ENCODE results near the gene OR4D9. TPM values are rescaled to one million over a fixed set of nuclear protein-coding genes. Genes with fewer than 3 reads are reported as not detected.

OR4D9 gene
- total and polyA plus RNA-seq, 10 of the 15 experiments (the other 5 are each of a cell fraction or from before 2014, with no cell fraction given): not detected

DNA sequence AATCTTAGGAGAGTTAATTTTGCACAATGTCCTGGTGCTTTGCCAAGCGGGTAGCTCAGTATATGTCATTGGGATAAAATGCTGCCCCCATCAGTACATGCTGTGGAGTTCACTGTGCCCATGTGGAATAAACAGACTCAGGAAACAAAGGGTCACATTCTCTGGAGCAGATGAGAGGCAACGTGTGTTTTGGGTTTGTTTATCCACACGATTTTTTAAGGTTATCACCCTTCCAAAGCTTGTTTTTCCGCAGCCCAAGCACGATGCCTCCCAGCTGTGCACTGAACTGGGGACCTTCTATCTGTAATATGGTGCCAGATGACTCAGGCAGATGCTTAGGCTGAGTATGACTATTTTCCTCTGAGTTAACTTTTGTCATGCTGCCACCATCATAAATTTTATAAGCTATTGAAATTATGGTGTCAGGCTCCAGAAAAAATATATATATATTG is 48.1 kb upstream of the OR4D9 start:
- DNase-seq (ENCODE audit: low read depth, low spot score) (no peak), FAIRE-seq (no peak), ATAC-seq (no peak)
- Histone ChIP-seq H3K4me1 (ENCODE audit: control insufficient read depth, insufficient read depth, low read length) (no peaks in the 10 kb centered on the region), H3K27me3 (replicated peaks in 1 of 2; ENCODE audit: control insufficient read depth in 2 of 2, insufficient read depth in 2 of 2, low read length in 1 of 2) (no peaks in the 10 kb centered on the region), H3K9me3 (replicated peaks; ENCODE audit: control insufficient read depth, insufficient read depth, low read length) (no peaks in the 10 kb centered on the region), H3K9ac (ENCODE audit: control insufficient read depth, insufficient read depth, low read length) (no peak overlapping the region), H3K79me2 (ENCODE audit: control insufficient read depth, insufficient read depth, low read length) (no peaks in the 10 kb centered on the region), H3K27ac (ENCODE audit: control insufficient read depth, insufficient read depth) (no peak overlapping the region), H3K4me3 (no peak overlapping the region), H3K36me3 (ENCODE audit: control insufficient read depth in 2 of 2, insufficient read depth in 2 of 2, low read length in 1 of 2) (no peaks in the 10 kb centered on the region), H4K20me1 (ENCODE audit: control insufficient read depth, insufficient read depth) (no peaks in the 10 kb centered on the region), H3K4me2 (ENCODE audit: control insufficient read depth, insufficient read depth) (no peak overlapping the region), H2AFZ (ENCODE audit: control insufficient read depth, low read depth, low read length) (no peak overlapping the region)
- ChIA-PET CTCF (interaction anchor here (1.2 kb wide), 1 partner anchor 64 kb away, joined by 3 read pairs; no protein-coding TSS in a partner anchor), SMC1A (ENCODE audit: uncharacterized antibody, unreplicated experiment) (no interaction called here), POLR2A (no interaction called here), RAD21 (ENCODE audit: unreplicated experiment) (no interaction called here)
- 32% methylated on average over 5 of the region's 5 CpGs for WGBS (ENCODE audit: insufficient coverage, insufficient replicate concordance, low lambda C conversion rate, missing lambda C conversion rate)
- BruUV-seq (replicated peaks): no TSS peak
- intact Hi-C loops (cut with micrococcal nuclease; ENCODE audit: unreplicated experiment) (no loop called here), in situ Hi-C loops (cut with MboI) (no loop called here)
- TF ChIP-seq SMARCA5 (IDR thresholded peaks at IDR 0.05) (no peak), SIX5 (IDR thresholded peaks at IDR 0.05; ENCODE audit: low read depth, low read length, severe bottlenecking) (no peak), CBX3 (IDR thresholded peaks at IDR 0.05; ENCODE audit: borderline replicate concordance, low read depth) (no peak)
- TF ChIP-seq, protein P1, sequence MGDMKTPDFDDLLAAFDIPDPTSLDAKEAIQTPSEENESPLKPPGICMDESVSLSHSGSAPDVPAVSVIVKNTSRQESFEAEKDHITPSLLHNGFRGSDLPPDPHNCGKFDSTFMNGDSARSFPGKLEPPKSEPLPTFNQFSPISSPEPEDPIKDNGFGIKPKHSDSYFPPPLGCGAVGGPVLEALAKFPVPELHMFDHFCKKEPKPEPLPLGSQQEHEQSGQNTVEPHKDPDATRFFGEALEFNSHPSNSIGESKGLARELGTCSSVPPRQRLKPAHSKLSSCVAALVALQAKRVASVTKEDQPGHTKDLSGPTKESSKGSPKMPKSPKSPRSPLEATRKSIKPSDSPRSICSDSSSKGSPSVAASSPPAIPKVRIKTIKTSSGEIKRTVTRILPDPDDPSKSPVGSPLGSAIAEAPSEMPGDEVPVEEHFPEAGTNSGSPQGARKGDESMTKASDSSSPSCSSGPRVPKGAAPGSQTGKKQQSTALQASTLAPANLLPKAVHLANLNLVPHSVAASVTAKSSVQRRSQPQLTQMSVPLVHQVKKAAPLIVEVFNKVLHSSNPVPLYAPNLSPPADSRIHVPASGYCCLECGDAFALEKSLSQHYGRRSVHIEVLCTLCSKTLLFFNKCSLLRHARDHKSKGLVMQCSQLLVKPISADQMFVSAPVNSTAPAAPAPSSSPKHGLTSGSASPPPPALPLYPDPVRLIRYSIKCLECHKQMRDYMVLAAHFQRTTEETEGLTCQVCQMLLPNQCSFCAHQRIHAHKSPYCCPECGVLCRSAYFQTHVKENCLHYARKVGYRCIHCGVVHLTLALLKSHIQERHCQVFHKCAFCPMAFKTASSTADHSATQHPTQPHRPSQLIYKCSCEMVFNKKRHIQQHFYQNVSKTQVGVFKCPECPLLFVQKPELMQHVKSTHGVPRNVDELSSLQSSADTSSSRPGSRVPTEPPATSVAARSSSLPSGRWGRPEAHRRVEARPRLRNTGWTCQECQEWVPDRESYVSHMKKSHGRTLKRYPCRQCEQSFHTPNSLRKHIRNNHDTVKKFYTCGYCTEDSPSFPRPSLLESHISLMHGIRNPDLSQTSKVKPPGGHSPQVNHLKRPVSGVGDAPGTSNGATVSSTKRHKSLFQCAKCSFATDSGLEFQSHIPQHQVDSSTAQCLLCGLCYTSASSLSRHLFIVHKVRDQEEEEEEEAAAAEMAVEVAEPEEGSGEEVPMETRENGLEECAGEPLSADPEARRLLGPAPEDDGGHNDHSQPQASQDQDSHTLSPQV (IDR thresholded peaks at IDR 0.05): no peak

DNA sequence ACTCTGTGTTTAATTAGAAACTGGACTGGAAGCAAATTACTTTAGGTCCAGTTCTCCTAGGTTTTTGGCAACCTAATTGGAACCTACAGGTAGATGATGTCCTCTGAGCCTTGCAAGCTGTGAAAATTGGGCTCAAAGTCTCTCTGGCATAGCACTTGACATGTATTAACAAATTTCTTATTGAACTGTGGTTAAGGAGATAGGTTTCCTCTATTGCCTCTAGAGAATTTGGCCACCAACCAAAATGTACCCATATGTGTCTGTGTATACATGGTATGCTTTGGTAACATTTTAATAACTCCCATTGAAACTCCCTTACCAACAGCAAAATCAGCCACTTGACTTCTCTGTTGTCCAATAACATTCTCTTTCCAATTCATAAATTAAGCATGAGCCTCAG is 38.3 kb upstream of the OR4D9 start, which contains the start of gene OR4D10:
TSS of gene OR4D10 (plus strand) at position 301 of the 400 bp plus-strand sequence. CDS start 4,115 bp downstream, outside the sequence.
- H3K4me2 ChIP-seq (ENCODE audit: control insufficient read depth, insufficient read depth): no peak within 1 kb of the TSS
- in situ Hi-C loops (cut with MboI): no loop called here
- SMC1A ChIA-PET (ENCODE audit: uncharacterized antibody, unreplicated experiment): no interaction called here
- H3K4me3 ChIP-seq: no peak within 1 kb of the TSS
- no peak for ATAC-seq
- no peaks in the 10 kb centered on the region for H3K79me2 ChIP-seq (ENCODE audit: control insufficient read depth, insufficient read depth, low read length)
- CTCF ChIA-PET: no interaction called here
- H3K9ac ChIP-seq (ENCODE audit: control insufficient read depth, insufficient read depth, low read length): no peak within 1 kb of the TSS
- TF ChIP-seq TCF12 (IDR thresholded peaks at IDR 0.05; ENCODE audit: low read depth, low read length): no peak
- TF ChIP-seq RAD51 (IDR thresholded peaks at IDR 0.05): no peak
- TF ChIP-seq ASH2L (IDR thresholded peaks at IDR 0.05; ENCODE audit: borderline replicate concordance, low read depth): no peak
- TF ChIP-seq, protein P2, sequence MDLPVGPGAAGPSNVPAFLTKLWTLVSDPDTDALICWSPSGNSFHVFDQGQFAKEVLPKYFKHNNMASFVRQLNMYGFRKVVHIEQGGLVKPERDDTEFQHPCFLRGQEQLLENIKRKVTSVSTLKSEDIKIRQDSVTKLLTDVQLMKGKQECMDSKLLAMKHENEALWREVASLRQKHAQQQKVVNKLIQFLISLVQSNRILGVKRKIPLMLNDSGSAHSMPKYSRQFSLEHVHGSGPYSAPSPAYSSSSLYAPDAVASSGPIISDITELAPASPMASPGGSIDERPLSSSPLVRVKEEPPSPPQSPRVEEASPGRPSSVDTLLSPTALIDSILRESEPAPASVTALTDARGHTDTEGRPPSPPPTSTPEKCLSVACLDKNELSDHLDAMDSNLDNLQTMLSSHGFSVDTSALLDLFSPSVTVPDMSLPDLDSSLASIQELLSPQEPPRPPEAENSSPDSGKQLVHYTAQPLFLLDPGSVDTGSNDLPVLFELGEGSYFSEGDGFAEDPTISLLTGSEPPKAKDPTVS (IDR thresholded peaks at IDR 0.05; ENCODE audit: low read depth, low read length): no peak
- no peak for TF ChIP-seq BMI1 (IDR thresholded peaks at IDR 0.05; ENCODE audit: borderline replicate concordance)
- no peak for TF ChIP-seq SRF (IDR thresholded peaks at IDR 0.05; ENCODE audit: low read depth in 2 of 2, low read length in 2 of 2)
- TF ChIP-seq, protein P3, sequence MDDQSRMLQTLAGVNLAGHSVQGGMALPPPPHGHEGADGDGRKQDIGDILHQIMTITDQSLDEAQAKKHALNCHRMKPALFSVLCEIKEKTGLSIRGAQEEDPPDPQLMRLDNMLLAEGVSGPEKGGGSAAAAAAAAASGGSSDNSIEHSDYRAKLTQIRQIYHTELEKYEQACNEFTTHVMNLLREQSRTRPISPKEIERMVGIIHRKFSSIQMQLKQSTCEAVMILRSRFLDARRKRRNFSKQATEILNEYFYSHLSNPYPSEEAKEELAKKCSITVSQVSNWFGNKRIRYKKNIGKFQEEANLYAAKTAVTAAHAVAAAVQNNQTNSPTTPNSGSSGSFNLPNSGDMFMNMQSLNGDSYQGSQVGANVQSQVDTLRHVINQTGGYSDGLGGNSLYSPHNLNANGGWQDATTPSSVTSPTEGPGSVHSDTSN (IDR thresholded peaks at IDR 0.05; ENCODE audit: insufficient replicate concordance, low read depth, low read length): no peak
- no peak for TF ChIP-seq LARP7 (IDR thresholded peaks at IDR 0.05)
- H3K9me3 ChIP-seq (replicated peaks; ENCODE audit: control insufficient read depth, insufficient read depth, low read length): no peaks in the 10 kb centered on the region
- no peak within 1 kb of the TSS for H3K27ac ChIP-seq (ENCODE audit: control insufficient read depth, insufficient read depth)
- intact Hi-C loops (cut with micrococcal nuclease; ENCODE audit: unreplicated experiment): no loop called here
- H4K20me1 ChIP-seq (ENCODE audit: control insufficient read depth, insufficient read depth): no peaks in the 10 kb centered on the region
- RAD21 ChIA-PET (ENCODE audit: unreplicated experiment): no interaction called here
- FAIRE-seq: no peak
- no peaks in the 10 kb centered on the region for H3K27me3 ChIP-seq (replicated peaks in 1 of 2; ENCODE audit: control insufficient read depth in 2 of 2, insufficient read depth in 2 of 2, low read length in 1 of 2)
- no peak for DNase-seq (ENCODE audit: low read depth, low spot score)
- H3K4me1 ChIP-seq (ENCODE audit: control insufficient read depth, insufficient read depth, low read length): no peaks in the 10 kb centered on the region; the same call in 1 of the 2 replicates
- no peak within 1 kb of the TSS for H2AFZ ChIP-seq (ENCODE audit: control insufficient read depth, low read depth, low read length)
- POLR2A ChIA-PET: no interaction called here
- BruUV-seq (replicated peaks): no TSS peak
- no peaks in the 10 kb centered on the region for H3K36me3 ChIP-seq (ENCODE audit: control insufficient read depth in 2 of 2, insufficient read depth in 2 of 2, low read length in 1 of 2)

All from GM12878 (cell line).